ENCODE data around the gene KLHL25.

DNA sequence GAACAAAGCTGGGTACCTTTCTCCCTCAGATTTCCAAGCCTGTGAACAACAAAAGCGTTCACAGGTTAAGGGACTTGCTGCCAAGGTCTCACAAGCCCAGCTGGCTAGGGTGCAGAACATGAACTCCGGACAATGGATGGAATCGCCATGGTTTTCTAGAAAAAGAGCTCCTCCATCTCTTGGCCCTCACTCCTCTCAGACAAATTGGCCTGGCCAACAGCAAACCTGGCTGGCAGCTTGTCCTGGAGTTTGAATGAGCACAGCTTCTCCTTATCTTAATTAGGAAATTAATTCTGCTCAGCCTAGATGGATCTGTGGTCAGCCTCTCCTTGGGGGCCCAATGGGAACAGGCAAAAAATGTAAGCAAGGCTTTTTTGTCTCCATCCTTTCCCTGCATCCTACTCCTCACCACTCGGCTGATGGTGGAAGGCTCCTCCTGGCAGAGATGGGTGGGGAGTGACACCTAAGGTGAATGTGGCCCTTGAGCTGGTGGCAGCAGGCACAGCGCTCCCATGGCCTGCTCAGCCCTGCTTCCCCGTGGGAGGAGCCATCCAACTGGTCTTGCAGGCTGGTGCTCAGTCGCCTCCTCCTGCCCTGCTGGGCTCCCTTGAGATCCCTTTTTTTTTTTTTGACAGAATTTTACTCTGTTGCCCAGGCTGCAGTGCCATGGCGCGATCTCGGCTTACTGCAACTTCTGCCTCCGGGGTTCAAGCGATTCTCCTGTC, 5.8 kb downstream of the KLHL25 start:
- TF ChIP-seq, protein P1, sequence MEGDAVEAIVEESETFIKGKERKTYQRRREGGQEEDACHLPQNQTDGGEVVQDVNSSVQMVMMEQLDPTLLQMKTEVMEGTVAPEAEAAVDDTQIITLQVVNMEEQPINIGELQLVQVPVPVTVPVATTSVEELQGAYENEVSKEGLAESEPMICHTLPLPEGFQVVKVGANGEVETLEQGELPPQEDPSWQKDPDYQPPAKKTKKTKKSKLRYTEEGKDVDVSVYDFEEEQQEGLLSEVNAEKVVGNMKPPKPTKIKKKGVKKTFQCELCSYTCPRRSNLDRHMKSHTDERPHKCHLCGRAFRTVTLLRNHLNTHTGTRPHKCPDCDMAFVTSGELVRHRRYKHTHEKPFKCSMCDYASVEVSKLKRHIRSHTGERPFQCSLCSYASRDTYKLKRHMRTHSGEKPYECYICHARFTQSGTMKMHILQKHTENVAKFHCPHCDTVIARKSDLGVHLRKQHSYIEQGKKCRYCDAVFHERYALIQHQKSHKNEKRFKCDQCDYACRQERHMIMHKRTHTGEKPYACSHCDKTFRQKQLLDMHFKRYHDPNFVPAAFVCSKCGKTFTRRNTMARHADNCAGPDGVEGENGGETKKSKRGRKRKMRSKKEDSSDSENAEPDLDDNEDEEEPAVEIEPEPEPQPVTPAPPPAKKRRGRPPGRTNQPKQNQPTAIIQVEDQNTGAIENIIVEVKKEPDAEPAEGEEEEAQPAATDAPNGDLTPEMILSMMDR (IDR thresholded peaks at IDR 0.05; ENCODE audit: low read depth, low read length, poor library complexity, severe bottlenecking), result no peak
- TF ChIP-seq EZH2phosphoT487 (IDR thresholded peaks at IDR 0.05; ENCODE audit: borderline replicate concordance, low read length), result no peak

Data from DOHH2 (cell line).